HUDEP-2 (cell line): Measurements from ENCODE around the gene MEGF6.
"Not testable (repeated sequence)": the region's sequence is repeated elsewhere in the genome, so short reads cannot be mapped to it uniquely, and the experiment has no call there.

Source experiments
- DNase-seq, 76 experiments: peaks; one replicate each; lab custom pipeline; 2025; ENCODE audit not compliant: unreplicated experiment in 76 of 76; lab: John Stamatoyannopoulos, UW

Gene MEGF6

GRCh38 chr1:3577711-3578432 lies 33.4 kb downstream of the MEGF6 start:
- DNase-seq: no peak

DNA sequence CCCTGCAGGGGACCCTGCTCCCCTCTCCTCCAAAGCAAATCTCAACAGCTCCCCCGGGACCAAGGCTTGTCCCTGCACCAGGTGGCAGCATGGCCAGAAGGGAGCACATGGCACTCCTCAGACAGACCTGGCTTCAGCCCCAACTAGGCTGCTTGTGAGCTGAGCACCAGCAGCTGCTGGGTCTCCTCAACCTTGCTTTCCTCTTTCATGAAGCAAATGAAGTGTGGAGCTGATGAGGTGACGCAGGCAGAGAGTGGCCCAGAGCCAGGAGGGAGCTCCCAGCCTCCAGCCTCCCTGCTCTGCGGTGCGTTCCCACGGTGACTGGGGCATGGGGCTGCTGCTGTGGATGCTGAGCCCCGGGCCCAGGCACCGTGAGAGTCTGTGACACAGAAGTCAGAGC lies 34.0 kb downstream of the MEGF6 start:
- DNase-seq: no peak

- DNase-seq: no peak
These were observed 35.3 kb downstream of the MEGF6 start for GRCh38 chr1:3575993-3576392.

DNA sequence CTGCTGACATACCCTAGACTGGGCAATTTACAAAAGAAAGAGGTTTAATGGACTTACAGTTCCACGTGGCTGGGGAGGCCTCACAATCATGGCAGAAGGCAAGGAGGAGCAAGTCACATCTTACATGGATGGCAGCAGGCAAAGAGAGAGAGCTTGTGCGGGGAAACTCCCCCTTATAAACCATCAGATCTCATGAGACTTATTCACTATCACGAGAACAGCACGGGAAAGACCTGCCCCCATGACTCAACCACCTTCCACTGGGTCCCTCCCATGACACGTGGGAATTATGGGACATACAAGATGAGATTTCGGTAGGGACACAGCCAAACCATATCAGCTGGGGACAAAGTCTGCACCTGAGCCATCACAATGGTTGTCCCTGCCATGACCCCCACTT lies 35.8 kb downstream of the MEGF6 start:
- not testable (repeated sequence) for DNase-seq

DNA sequence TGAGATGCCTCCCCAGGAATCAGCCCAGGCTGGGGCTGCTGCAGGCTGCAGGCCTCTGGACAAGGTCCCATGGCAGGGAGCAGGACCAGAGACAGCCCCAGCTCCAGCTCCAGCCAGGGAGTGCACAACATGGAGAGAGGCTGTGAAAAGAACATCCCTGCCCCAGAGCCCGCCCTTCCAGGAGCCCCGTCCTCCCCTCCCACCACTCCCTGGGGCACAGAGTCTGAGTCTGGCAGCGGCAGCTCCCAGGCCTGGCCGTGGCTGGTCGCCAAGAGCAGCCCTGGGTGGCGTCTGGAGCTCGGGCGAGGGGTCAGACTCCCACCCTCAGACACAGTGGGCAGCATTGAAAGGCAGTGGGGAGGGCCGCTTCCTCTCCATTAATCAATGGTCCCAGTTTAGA lies 37.8 kb downstream of the MEGF6 start:
- no peak for DNase-seq

DNA sequence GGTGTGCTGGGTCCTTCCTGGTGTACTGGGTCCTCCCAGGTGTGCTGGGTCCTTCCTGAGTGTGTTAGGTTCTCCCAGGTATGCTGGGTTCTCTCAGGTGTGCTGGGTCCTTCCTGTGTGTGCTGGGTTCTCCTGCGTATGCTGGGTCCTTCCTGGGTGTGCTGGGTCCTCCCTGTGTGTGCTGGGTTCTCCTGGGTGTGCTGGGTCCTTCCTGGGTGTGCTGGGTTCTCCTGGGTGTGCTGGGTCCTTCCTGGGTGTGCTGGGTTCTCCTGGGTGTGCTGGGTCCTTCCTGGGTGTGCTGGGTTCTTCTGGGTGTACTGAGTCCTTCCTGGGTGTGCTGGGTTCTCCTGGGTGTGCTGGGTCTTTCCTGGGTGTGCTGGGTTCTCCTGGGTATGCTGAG lies 38.7 kb downstream of the MEGF6 start:
- DNase-seq: not testable (repeated sequence)

GRCh38 chr1:3571263-3571662 lies 40.0 kb downstream of the MEGF6 start:
- DNase-seq: no peak

GRCh38 chr1:3570066-3570986 lies 41.0 kb downstream of the MEGF6 start:
- no peak for DNase-seq

DNA sequence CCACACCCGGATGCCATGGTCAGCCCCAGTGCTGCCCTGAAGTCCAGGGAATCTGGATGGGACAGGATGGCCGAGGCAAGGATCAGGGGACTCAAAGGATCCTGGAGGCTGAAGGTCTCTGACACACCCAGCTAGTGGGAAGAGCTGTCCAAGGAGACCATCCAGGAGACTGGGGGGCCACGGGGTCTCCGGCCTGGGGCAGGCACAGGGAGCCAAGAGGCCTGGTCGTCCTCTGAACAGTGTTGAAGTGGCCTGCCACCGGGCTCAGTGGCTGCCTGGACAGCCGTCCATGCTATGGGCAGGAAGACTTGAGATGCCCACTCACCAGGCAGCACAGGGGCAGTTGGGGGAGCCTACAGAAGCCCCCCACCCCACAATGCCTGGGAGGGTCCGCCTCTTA lies 41.9 kb downstream of the MEGF6 start:
- DNase-seq: no peak

GRCh38 chr1:3568815-3569435 lies 42.4 kb downstream of the MEGF6 start:
- no peak for DNase-seq

DNA sequence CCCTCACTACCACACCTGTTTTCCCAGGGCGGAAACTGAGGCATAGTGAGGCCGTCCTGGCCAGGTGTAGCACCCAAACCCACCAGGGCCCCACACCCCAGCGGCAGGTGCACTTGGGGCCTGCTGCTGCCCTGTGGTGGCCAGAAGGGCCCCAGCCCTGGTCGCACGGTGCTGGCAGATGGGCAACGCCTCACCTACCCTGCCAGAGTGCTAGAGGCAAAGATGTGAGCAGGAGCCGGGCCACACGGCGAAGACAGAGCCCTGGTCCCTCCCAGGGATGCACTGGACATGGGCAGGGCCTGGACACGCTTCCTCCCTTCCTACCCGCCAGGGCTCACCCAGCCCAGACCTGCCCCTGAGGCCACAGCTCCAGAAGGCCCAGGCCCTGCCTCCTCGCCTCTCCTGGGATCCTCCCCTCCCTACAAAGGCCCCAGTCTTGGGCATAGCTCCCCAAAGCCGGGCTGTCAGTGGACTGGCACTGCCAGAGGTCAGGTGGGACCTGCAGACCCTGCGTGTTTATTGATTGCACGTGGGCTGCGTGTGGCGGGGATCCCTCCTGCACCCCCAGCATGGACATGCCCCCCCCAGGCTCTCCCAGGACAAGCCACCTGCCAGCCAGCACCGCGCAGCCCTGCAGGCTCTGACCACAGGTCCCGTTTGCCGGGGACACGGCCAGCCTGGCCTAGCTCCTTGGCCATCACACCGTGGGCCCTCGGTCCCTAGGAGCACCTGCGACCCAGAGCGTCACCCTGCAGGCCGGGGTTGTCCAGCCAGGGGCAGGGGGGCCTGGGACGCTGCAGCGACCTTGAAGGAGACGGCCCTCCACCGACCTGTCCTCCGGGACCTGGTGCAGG lies 44.1 kb downstream of the MEGF6 start:
- no peak for DNase-seq

GRCh38 chr1:3566003-3566885 lies 45.1 kb downstream of the MEGF6 start:
- no peak for DNase-seq

DNA sequence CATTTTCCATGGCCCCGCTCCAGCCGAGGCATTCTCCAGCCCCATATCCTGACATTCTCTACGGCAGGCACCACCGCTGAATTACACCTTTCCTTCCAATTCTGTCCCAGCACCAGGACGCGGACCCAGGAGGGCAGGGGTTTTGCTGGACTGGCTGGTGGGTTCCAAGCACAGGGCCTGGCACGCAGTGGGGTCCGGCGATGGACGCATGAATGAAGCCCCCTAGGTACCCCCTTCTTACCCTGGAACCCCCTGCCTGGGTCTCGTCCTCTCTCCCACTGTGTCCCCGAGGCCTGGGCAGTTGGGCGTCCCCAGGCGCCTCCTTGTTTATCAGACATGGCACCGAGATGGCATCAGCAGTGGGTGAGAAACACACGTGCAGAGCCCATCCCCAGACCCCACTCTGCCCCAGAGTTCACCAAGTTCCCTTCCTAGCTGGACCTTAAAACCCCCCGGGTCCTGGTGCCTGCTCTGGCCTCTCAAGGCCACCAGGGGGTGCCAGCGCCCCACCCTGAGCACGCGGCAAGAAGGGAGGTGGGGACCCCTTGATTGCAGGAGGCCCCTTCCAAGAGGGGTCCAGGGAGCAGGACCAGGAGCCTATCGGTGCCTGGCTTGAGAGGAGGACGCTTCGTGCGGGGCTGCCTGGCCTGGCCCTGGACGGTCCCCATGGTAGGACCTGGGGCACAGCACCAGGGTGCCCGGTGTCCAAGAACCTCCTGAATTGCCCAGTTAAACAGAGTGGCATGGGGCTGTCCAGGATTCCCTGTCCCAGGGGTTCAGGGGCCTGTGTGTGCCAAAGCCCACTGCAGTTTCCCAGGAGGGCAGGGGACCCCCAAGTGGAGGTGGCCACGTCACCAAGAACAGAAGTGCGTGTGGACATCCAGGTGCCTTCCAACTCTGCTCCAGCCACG lies 46.1 kb downstream of the MEGF6 start:
- peak in 15 of 76 experiments; percentile 2 to 13 (median 5) for DNase-seq

DNA sequence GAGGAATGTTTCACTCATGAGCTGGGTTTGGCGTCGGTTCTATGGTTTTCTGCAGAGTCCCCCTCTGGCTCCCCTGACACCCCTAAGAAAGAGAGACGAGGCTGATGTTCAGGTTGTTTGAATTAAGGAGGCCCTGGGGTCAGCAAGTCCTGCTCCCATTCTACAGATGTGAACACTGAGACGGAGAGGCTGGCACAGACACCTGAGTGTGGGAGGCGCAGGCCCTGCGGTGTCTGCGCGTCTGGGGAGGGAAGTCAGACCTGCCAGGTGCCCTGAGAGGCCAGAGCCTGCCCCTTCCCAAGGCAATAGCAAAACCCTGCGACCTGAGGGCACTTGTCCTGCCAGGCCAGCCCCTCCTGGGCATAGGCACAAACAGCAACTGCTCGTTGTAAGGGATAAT lies 47.7 kb downstream of the MEGF6 start:
- DNase-seq: no peak

GRCh38 chr1:3563125-3563524 lies 48.2 kb downstream of the MEGF6 start:
- DNase-seq: no peak

GRCh38 chr1:3562712-3563111 lies 48.6 kb downstream of the MEGF6 start:
- DNase-seq: no peak

DNA sequence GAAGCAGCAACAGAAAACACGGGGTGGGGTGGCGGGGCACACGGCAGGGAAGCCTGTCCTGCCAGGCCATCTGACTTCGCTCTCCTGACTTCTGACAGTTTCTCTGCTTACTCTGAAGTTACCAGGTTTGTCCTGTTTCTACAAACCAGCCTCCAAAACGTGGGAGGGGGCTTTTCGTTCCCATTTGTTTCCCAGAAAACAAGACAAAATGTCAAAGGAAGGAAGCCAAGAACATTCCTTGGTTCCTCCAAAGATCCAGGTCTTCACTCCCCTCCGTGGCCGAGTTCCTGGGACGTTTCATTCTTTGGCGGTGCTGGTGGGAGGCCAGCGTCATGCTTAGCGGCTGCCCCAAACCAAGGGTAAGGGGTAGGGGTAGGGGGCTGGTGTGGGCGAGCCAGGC lies 49.6 kb downstream of the MEGF6 start:
- no peak for DNase-seq

- no peak for DNase-seq
These were observed 50.3 kb downstream of the MEGF6 start for GRCh38 chr1:3560981-3561380.
